T-helper 17 cell (primary cell): Measurements from ENCODE around the gene SELP. TPM values are rescaled to one million over a fixed set of nuclear protein-coding genes. Genes with fewer than 3 reads are reported as not detected.

ENCODE experiments used
- ATAC-seq: fragments of 150-1000 bp; cut with Tn5 transposase; 2 replicates; pipeline ENCODE4 v1.10.0; 2021; ENCODE audit warnings: mild to moderate bottlenecking, moderate library complexity
- DNase-seq, 3 donors: peaks; one replicate each; pipeline versions ENCODE4 v3.0.0 to v3.0.0-alpha.2; 2020 to 2021
- H3K9me3 ChIP-seq: one replicate; pipeline ENCODE4 v1.7.0; 2013; ENCODE audit warnings: low read length, mild to moderate bottlenecking; ENCODE audit not compliant: control insufficient read depth, poor library complexity, severe bottlenecking
- H3K27ac Mint-ChIP-seq: one replicate; pipeline ENCODE4 v1.8.0; 2022; ENCODE audit warnings: mild to moderate bottlenecking, moderate library complexity, mixed read lengths
- H3K27me3 Mint-ChIP-seq: one replicate; pipeline ENCODE4 v1.8.0; 2022; ENCODE audit warnings: mixed read lengths
- H3K36me3 Mint-ChIP-seq: one replicate; pipeline ENCODE4 v1.8.0; 2022; ENCODE audit warnings: low read depth, mixed read lengths
- H3K4me1 Mint-ChIP-seq: one replicate; pipeline ENCODE4 v1.8.0; 2022; ENCODE audit warnings: mild to moderate bottlenecking, mixed read lengths
- H3K4me3 Mint-ChIP-seq: one replicate; pipeline ENCODE4 v1.8.0; 2022; ENCODE audit warnings: mild to moderate bottlenecking, moderate library complexity, mixed read lengths
- total RNA-seq, 4 donors: library from RNA in 2 of 4; stranded (reverse) in 2 of 4; gene quantifications; one replicate each; pipeline ENCODE4 v1.2.3 and lab custom pipeline; 2022 to 2026

Gene SELP
- total RNA-seq, 2 donors from 2014 or later: 2.3 to 35.4 TPM

- no peaks in the 10 kb centered on the region for H3K9me3 ChIP-seq
- H3K27me3 Mint-ChIP-seq: no peaks in the 10 kb centered on the region
- H3K27ac Mint-ChIP-seq: peak overlapping the region; percentile 73
- DNase-seq (no peak), ATAC-seq (no peak)
- no peaks in the 10 kb centered on the region for H3K36me3 Mint-ChIP-seq
- H3K4me1 Mint-ChIP-seq: peaks cover 25% of the 10 kb centered on the region
- H3K4me3 Mint-ChIP-seq: no peak overlapping the region
Measured at GRCh38 chr1:169648187-169648586, 18.3 kb upstream of the SELP start.

GRCh38 chr1:169647512-169647911 is 17.6 kb upstream of the SELP start:
- no peaks in the 10 kb centered on the region for H3K36me3 Mint-ChIP-seq
- H3K9me3 ChIP-seq: no peaks in the 10 kb centered on the region
- ATAC-seq (no peak), DNase-seq (no peak)
- no peaks in the 10 kb centered on the region for H3K27me3 Mint-ChIP-seq
- H3K4me1 Mint-ChIP-seq: peaks cover 25% of the 10 kb centered on the region
- no peak overlapping the region for H3K4me3 Mint-ChIP-seq
- no peak overlapping the region for H3K27ac Mint-ChIP-seq

GRCh38 chr1:169644297-169644696 is 14.4 kb upstream of the SELP start:
- Mint-ChIP-seq H3K4me3 (no peak overlapping the region), H3K27me3 (no peaks in the 10 kb centered on the region), H3K4me1 (peaks cover 15% of the 10 kb centered on the region), H3K27ac (no peak overlapping the region), H3K36me3 (no peaks in the 10 kb centered on the region)
- H3K9me3 ChIP-seq: no peaks in the 10 kb centered on the region
- ATAC-seq: no peak
- DNase-seq: no peak

- Mint-ChIP-seq H3K4me1 (peaks cover 1% of the 10 kb centered on the region), H3K4me3 (no peak overlapping the region), H3K27ac (no peak overlapping the region), H3K27me3 (no peaks in the 10 kb centered on the region), H3K36me3 (peaks cover 4% of the 10 kb centered on the region)
- no peak for DNase-seq
- no peak for ATAC-seq
- peaks cover 7% of the 10 kb centered on the region for H3K9me3 ChIP-seq
Measured at GRCh38 chr1:169634877-169635276, 5.0 kb upstream of the SELP start.

- Mint-ChIP-seq H3K36me3 (peaks cover 6% of the 10 kb centered on the region), H3K4me3 (no peak overlapping the region), H3K27me3 (no peaks in the 10 kb centered on the region), H3K27ac (no peak overlapping the region), H3K4me1 (peaks cover 2% of the 10 kb centered on the region)
- no peak for ATAC-seq
- H3K9me3 ChIP-seq: peaks cover 7% of the 10 kb centered on the region
- DNase-seq: no peak
Measured at GRCh38 chr1:169634145-169634544, 4.2 kb upstream of the SELP start.

GRCh38 chr1:169631249-169631648 is 1.3 kb upstream of the SELP start:
- H3K9me3 ChIP-seq: peaks cover 7% of the 10 kb centered on the region
- ATAC-seq: no peak
- Mint-ChIP-seq H3K4me1 (peaks cover 8% of the 10 kb centered on the region), H3K36me3 (peaks cover 6% of the 10 kb centered on the region), H3K27ac (no peak overlapping the region), H3K4me3 (no peak overlapping the region), H3K27me3 (no peaks in the 10 kb centered on the region)
- DNase-seq: no peak

GRCh38 chr1:169624912-169625311 is 5.0 kb downstream of the SELP start:
- Mint-ChIP-seq H3K4me3 (no peak overlapping the region), H3K36me3 (peaks cover 5% of the 10 kb centered on the region), H3K4me1 (peaks cover 15% of the 10 kb centered on the region), H3K27ac (no peak overlapping the region), H3K27me3 (no peaks in the 10 kb centered on the region)
- ATAC-seq: no peak
- H3K9me3 ChIP-seq: no peaks in the 10 kb centered on the region
- no peak for DNase-seq

- H3K27me3 Mint-ChIP-seq: no peaks in the 10 kb centered on the region
- H3K9me3 ChIP-seq: no peaks in the 10 kb centered on the region
- H3K36me3 Mint-ChIP-seq: peaks cover 3% of the 10 kb centered on the region
- H3K4me1 Mint-ChIP-seq: peaks cover 14% of the 10 kb centered on the region
- ATAC-seq (no peak), DNase-seq (no peak)
- H3K27ac Mint-ChIP-seq: no peak overlapping the region
- no peak overlapping the region for H3K4me3 Mint-ChIP-seq
Measured at GRCh38 chr1:169624122-169624521, 5.8 kb downstream of the SELP start.

GRCh38 chr1:169623132-169623926 is 6.6 kb downstream of the SELP start:
- peaks cover 3% of the 10 kb centered on the region for H3K36me3 Mint-ChIP-seq
- H3K4me3 Mint-ChIP-seq: no peak overlapping the region
- ATAC-seq (no peak), DNase-seq (no peak)
- H3K27ac Mint-ChIP-seq: no peak overlapping the region
- H3K27me3 Mint-ChIP-seq: no peaks in the 10 kb centered on the region
- peaks cover 14% of the 10 kb centered on the region for H3K4me1 Mint-ChIP-seq
- no peaks in the 10 kb centered on the region for H3K9me3 ChIP-seq

- DNase-seq (no peak), ATAC-seq (no peak)
- Mint-ChIP-seq H3K27ac (no peak overlapping the region), H3K27me3 (no peaks in the 10 kb centered on the region), H3K4me1 (peaks cover 6% of the 10 kb centered on the region), H3K36me3 (no peaks in the 10 kb centered on the region), H3K4me3 (no peak overlapping the region)
- H3K9me3 ChIP-seq: no peaks in the 10 kb centered on the region
Measured at GRCh38 chr1:169620565-169620964, 9.4 kb downstream of the SELP start.

GRCh38 chr1:169618367-169618766 is 11.6 kb downstream of the SELP start:
- no peaks in the 10 kb centered on the region for H3K9me3 ChIP-seq
- no peaks in the 10 kb centered on the region for H3K36me3 Mint-ChIP-seq
- peaks cover 12% of the 10 kb centered on the region for H3K4me1 Mint-ChIP-seq
- no peak for ATAC-seq
- no peak overlapping the region for H3K27ac Mint-ChIP-seq
- no peak overlapping the region for H3K4me3 Mint-ChIP-seq
- no peaks in the 10 kb centered on the region for H3K27me3 Mint-ChIP-seq
- no peak for DNase-seq

- H3K4me3 Mint-ChIP-seq: no peak overlapping the region
Measured at GRCh38 chr1:169615803-169616202, 14.1 kb downstream of the SELP start.

GRCh38 chr1:169610858-169611257 is 19.1 kb downstream of the SELP start:
- DNase-seq (no peak), ATAC-seq (no peak)
- Mint-ChIP-seq H3K36me3 (peaks cover 2% of the 10 kb centered on the region), H3K4me3 (no peak overlapping the region), H3K4me1 (peaks cover 15% of the 10 kb centered on the region), H3K27me3 (no peaks in the 10 kb centered on the region), H3K27ac (no peak overlapping the region)
- no peaks in the 10 kb centered on the region for H3K9me3 ChIP-seq

More at GRCh38 chr1:169615803-169616202, 14.1 kb downstream of the SELP start:
- Mint-ChIP-seq H3K4me1 (peaks cover 10% of the 10 kb centered on the region), H3K27ac (no peak overlapping the region), H3K27me3 (no peaks in the 10 kb centered on the region), H3K36me3 (no peaks in the 10 kb centered on the region)
- DNase-seq (no peak), ATAC-seq (no peak)
- no peaks in the 10 kb centered on the region for H3K9me3 ChIP-seq

- Mint-ChIP-seq H3K4me1 (peaks cover 15% of the 10 kb centered on the region), H3K36me3 (peaks cover 2% of the 10 kb centered on the region), H3K4me3 (no peak overlapping the region), H3K27me3 (no peaks in the 10 kb centered on the region), H3K27ac (no peak overlapping the region)
- ATAC-seq (no peak), DNase-seq (no peak)
- no peaks in the 10 kb centered on the region for H3K9me3 ChIP-seq
Measured at GRCh38 chr1:169610108-169610507, 19.8 kb downstream of the SELP start.
